NCI-H345 treated with DMSO at 0.1 percent for 48 hours (cell line): Measurements from ENCODE around the gene KRT23.

Source experiments
- DNase-seq: peaks from one replicate; lab custom pipeline; 2025; ENCODE audit not compliant: unreplicated experiment; lab: John Stamatoyannopoulos, UW

The KRT23 gene

DNA sequence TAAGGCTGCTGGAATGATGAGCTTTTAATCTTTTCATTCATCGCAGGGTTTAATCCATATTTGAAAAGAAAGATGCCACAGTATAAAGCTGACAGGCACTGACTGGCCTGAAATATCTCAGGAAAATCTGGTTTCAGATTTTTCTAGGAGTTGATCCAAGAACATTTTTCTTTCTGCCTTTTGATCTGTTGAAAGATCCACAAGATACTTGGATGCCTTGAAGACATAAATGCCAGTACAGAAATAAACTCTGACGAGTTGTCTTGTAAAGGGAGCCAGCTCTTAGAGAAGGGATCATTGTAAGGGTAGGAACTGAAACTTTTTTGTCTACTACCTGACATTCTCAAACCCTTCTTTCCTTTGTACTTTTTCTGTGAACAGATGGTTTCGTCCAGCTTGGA, 27.0 kb downstream of the KRT23 start:
- DNase-seq = no peak

DNA sequence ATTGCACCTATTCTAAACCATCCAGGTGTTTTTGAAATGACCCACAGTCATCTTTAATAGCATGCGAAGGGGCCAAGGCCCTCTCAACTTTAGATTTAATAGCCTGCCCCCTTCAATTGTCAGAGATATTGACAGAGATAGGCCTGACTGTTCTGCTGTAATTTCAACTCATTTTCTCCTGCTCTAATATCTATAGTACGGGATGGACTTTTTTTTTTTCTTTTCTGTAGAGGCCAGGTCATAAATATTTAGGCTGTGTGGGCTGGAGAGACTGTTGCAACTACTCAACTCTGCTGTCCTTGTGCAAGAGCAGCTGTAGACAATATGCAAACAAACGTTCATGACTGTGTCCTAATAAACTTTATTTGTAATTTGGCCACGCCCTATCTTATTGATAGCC, 27.7 kb downstream of the KRT23 start:
- no peak for DNase-seq

DNA sequence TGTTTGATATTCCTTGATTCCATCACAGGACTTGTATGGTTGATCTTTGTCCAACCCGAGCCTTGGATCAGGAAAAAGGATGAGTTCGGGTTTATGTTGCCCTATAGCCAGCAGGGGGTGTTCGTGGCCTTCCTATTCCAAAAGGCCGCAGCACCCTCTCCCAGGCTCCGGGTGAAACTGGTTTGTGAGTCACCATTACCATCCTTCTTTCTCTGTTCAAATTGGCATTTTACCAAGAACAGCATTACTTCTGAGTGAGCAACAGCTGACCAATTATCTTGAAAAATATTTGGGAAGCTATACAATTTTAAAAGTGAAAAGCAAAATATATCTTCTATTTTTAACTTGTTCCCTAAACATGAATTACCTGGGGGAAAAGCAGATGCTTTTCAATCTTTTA, 28.1 kb downstream of the KRT23 start:
- DNase-seq = peak; percentile 77

DNA sequence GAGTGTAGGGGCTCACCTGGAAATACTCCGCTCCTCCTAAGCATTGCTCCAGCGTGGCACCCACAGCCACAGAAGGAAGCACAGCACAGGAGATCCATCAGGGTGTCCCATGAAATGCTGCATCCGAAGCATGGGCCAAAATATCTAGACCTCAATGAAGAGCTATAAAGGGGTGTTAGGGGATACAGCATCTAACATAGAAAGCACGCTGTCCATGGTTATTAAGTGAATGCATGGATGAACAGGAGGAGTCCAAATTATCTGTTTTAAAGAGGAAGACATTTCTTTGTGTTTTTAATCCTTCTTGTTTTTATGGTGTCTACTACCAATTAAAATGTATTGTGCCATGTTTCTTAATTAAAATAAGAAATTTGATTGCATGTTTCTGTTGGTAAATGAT, 30.8 kb downstream of the KRT23 start:
- no peak for DNase-seq

DNA sequence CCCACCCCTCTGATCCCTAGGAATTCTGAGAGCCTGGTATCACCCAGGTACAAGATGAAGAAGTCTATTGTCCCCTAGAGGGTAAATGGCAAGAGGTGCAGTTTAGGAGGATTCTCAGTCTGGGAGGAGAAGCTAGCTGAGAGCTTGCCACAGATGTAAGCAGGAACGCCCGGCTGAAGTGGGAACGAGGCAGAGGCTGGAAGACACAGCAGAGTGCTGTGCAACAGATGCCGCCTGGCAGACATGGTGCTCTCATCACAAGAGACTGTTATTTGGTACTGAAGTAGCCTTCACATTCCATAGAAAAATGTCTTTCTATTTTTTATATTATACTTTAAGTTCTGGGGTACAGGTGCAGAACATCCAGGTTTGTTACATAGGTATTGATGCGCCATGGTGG, 32.1 kb downstream of the KRT23 start:
- no peak for DNase-seq

DNA sequence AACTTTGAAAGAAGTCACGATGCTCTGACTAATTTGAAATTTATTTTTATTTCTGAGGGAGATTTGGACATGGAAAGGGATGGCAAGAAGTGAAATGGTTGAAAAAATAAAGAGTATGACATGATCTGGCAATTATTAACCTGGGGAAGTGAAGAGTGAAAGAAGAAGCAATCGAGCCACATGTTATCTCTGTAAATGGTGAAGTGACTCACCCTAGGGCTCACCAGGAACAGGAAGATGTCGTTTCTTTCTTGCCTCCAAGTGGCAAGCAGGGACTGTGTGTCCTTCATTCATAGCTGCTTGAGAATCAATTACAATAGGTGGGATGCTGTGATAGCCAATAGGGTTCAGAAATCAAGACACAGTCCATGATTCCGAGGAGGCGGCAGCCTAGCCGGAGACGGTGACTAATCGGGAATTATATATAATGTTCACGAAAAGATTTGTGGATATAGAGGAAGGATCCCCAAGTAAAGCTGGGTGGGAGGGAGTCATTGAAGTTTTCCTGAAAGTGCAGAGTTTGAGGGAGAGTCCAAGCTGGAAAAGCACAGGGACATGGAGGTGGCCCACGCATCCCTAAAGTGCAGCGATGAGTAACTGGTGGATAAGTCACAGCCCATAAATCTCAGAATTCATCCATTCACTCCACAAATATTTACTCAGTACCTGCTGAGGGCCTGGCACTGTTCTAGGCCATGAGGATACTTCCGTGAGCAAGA, 34.2 kb downstream of the KRT23 start:
- peak; percentile 82 for DNase-seq

DNA sequence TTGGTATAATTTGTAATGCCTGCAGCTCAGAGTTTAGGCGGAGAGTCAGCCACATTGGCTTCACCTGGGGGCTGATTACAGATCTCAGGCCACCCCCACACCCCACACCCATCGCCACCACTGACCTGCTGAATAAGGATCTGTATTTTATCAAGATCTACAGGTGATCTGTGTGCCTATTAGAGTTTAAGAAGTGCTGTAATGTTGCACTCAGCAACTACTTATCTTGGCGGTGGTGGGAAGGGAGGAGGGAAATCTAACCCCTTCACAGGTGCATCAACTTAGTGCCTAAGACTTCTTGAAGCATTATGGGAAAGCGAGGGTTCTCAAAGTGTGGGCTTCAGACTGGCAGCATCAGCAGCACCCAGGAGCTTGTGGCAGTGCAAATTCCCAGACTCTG, 34.9 kb downstream of the KRT23 start:
- no peak for DNase-seq

DNA sequence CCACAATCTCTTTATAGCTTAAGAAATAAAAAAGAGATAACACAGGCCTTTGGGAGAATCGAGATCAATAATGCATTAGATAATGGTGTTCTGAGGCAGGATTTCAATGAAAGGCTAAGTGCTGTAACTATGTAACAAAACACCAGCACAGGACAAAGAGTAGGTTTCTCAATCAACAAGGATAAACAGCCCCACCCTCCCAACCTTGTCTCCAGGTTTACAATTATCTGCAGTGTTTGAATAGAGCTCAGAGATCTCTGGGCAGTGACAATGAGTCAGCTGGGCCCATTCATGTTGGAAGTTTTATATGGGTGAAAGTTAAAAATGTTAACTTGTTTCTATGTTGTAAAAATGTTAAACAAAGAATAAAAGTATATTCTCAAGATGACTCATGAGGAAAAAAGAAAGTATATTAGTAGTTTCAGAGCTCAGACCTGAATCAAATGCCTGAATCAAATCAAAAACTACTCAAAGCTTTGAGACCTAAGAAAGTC, 35.4 kb downstream of the KRT23 start:
- peak; percentile 91 for DNase-seq

DNA sequence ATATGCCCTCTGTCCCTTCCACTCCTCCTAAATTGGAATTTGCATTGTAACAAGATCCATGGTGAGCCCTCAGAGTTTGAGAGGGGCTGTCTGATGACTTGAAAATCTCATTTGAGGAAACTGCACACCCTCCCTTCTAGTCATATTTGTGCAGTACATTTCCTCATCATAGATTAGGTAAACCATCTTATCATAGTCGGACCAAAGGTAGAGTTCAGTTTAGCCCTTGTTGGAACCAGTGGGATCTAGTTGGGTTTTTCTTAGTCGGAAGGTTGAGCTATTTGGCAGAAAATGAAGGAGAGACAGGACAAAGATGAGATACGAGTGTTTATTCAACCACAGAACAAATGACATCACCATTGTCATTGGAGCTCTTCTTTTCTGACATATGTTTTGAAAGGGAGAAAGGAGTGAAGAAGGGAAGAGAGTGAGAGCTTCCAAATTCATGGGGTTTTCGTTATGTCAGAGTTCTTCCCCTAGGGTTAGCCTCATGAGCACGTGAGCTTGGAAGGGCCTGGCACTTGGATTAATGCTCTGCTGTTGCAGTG, 36.6 kb downstream of the KRT23 start:
- no peak for DNase-seq

DNA sequence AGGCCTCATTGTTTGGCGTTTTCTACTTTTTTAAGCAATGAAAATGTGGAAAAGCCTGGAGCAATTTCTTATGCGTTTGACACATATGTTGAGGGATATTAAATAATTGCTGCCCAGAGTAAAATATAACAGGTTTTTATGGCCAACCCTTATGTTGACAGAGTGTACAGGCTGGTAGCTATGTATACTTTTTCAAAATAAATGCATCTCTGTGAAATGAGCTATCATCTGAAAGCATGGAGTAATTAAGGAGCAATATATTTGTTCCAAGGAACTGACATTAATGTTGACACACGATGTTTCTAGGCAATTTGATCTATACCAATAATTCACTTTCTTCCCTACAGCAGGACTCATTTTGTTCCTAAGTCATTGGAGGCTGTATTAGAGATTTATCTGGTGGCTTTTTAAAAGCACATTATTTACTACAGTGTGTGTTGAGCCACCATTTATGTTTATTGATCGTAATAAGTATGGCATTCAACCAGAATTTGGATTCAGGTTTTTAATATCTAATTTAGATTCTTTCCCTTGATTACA, 40.5 kb downstream of the KRT23 start:
- DNase-seq = no peak

DNA sequence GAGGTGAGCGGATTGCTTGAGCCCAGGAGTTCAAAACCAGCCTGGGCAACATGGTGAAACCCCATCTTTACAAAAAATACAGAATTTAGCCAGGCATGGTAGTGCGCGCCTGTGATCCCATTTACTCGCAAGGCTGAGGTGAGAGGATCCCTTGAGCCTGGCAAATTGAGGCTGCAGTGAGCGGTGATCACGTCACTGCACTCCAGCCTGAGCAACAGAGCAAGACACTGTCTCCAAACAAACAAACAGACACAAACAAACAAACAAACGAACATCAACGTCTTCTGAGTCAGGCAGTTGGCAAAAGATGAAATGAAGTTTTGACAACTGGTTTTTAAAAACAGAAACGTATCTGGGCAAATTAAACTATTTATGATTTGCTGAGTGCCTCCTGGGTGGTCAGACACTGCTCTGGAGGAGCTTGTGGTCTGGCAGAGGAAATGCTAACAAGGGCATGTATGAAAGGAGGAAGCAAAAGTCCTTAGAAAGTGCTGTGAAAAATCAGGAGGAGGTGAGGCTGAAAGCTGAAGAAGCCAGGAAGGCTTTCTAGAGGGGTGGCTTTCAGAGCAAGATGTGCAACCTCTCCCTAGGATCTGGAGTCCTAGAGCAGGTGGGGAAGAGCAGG, 42.2 kb downstream of the KRT23 start:
- DNase-seq = no peak

DNA sequence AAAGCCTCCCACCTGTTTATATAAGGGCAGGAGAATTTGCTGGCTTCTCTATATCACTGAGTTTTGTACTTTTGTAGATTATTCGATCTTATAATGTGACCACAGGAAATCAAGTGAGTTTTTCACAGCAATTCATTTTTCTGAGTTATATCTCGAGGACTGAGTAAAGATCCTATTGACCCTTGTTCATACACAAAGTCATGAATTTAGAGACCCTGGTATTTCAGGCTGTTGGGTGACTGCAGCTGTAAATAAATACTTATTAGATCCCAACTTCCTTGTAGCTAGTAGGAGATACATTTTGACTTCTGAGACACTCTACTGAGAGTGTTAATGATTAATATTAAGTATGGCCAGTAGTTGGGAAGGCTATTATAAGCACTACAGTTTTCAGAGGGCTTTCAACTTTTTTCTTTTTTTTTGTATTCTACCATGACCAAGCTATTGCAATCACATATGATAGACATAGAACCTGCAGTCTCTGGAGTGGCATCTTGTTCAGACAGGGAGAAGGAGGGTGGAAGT, 49.2 kb downstream of the KRT23 start:
- DNase-seq = no peak

DNA sequence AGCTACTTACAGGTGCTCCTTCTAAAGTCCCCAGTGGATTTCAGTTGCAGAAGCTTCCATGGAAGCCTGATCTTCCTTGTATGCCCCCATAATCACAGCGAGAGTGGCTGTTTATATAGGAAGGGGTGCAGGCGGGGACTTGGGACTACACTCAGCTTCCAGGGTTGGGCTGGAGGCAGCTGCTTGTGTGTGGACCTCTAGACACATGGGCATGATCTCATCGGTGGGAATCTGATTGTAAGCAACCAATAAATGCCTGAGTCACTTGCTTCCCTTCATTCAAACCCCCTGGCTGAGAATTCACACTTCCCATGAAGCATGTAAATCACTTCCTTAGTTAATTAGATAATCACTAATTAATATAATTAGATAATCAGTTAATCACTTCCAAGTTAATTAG, 51.4 kb downstream of the KRT23 start:
- peak; percentile 55 for DNase-seq

DNA sequence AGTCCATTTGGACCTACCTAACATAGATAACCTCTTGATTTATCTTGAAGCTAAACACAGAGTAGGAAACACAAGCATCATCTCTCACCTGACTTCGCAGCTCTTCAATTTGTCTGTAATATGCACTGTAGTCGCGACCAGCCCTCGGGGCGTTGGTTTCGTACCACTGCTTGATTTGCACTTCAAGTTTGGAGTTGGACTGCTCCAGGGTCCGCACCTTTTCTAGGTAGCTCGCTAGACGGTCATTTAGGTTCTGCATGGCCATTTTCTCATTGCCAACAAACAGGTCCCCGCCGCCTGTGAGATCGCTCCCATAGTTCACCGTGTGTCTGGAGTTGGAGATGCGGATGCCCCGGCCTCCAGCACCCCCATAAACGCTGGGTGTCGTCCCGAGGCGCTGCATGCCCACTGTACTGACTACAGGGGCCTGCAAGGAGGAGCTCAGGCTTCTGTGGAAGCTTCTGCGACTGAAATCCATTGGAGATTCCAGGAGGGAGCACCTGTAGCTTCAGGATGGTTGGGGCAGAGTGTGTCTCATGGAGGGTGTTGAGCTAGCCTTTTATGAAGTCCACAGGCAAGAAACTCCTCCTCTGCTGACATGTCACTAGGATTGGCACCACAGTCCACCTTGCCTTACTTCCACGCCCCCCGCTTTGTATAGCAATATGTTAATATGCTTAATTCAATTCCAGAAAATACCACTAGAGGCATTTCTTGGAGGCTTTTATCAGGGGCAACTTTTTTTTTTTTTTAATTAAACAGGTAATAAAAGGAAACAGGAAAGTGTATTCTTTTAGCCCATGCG, 52.5 kb downstream of the KRT23 start, which contains the start of gene KRT20:
Gene KRT20, minus strand, starts transcription at position 535 of the 805 bp plus-strand sequence. Its CDS starts 57 bp downstream, at position 478.
- DNase-seq = no peak

DNA sequence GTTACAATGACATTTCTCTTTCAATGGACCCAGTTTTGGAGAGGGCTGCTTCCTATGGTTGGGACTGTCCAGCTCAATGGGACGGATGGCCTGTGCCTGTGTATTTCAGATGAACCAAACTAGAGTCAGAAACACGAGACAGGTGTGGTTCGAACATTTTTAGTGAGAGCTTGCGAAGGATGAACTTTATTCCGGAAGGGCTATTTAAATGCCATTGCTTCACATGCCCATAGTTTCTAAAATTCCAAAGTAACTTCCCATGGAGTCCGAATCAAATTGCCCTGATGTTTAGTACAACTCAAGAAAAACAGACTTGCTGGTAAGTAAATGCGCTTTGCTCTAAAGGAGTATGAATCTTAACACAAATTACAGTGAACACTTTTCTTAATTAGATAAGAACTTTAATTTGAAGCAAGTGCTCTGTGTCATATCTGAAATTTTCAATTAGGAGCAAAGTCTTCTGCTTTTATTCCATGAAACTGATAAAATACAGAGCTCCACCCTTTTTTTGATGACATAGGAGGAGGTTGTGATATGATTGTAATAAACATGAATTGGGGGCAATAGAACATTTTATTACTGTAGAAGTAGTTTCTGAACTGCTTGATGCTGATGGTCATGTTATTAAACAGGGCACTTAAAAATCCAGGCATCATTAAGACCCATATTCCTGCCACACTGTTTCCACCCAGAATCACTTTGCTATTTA, 53.7 kb downstream of the KRT23 start:
- DNase-seq = no peak

DNA sequence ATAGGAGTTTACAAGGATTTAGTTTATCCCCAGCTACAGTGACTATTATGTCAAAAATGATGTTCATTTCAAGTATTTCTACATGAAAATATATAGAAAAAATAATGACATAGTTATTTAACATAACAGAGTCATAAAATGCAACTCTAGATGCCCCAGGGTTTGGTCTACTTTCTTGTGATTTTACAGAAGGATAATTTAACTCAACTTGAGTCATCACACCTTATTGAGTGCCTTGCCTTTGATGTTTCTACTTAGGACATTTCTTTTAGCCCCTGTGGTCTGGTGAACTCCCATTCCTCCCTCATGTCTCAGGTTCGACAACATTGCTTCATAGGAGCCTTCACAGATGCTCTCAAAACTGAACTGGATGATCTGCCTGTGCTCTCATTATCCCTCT, 54.4 kb downstream of the KRT23 start:
- no peak for DNase-seq

DNA sequence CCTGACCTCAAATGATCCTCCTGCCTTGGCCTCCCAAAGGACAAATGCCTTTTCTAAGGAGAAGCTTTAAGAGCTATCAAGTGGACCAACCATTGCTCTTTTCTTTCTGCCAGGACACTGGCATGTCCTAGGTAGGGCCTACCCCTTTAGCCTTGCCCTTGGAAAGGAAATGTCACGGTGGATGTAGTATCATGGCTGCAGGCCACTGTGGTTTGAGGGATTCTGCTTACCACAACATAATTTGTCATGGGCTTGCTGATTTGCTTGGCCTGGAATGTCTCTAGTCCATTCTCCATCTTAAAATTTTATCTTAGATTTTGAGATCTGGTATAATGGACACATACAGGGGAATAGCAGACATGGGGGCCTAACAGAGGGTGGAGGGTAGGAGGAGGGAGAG, 58.4 kb downstream of the KRT23 start:
- DNase-seq = no peak

DNA sequence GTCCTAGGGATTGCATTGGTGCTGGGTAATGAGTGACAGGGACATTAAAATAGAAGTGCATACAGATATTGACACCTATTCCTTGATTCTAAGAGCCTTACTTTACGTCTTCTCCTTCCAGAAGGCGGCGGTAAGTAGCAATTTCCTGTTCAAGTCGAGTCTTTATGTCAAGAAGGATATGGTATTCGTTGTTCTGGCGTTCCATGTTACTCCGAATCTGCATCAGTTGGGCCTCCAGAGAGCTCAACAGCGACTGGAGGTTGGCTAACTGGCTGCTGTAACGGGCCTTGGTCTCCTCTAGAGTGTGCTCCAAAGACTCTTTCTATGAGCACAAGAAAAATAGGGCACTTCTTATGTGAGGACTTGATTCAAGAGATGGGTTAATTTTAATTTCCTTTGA, 59.4 kb downstream of the KRT23 start:
- DNase-seq = no peak

DNA sequence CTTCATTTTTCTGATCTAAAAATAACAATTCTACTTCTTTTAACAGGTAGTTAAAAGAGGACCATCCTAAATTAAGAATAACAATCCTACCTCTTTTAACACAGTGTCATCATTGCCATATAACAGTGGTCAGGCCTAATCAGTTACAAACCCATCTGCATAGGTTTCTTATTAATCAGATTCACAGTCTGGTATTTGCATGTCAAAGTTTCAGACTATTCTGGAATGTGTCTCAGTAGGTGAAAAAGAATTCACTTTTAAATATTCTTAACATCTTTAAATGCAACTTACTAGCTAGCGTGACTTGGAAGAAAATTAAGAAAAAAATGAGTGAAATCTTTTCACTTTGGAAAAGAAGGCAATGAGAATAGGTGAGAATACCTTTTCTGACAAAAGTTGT, 63.6 kb downstream of the KRT23 start:
- no peak for DNase-seq

DNA sequence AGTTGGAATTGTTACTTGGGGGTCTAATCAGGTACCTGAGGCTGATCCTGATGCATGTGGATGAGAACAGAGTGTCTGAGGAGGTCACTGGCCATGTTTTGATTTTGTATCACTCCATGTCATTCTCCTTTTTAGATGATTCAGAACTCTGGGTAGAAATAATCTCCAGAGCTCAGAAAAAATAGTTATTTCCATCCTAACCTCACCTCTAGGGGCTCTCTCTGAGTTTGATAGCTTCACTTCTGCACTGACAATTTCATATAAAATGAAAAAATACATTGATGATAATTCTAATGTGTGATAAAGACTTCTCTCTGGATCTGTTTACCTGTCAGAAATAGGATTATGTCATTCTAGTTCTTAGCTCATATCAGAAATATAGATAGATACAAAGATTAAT, 64.2 kb downstream of the KRT23 start:
- no peak for DNase-seq
